GM18517 (cell line): ENCODE measurements around the gene WDR43.

ENCODE experiments used
- ATAC-seq: cut with Tn5 transposase; IDR thresholded peaks from one replicate; pipeline ENCODE4 v1.9.1; 2021; ENCODE audit warnings: mild to moderate bottlenecking, moderate library complexity; ENCODE audit not compliant: unreplicated experiment

WDR43 gene, protein sequence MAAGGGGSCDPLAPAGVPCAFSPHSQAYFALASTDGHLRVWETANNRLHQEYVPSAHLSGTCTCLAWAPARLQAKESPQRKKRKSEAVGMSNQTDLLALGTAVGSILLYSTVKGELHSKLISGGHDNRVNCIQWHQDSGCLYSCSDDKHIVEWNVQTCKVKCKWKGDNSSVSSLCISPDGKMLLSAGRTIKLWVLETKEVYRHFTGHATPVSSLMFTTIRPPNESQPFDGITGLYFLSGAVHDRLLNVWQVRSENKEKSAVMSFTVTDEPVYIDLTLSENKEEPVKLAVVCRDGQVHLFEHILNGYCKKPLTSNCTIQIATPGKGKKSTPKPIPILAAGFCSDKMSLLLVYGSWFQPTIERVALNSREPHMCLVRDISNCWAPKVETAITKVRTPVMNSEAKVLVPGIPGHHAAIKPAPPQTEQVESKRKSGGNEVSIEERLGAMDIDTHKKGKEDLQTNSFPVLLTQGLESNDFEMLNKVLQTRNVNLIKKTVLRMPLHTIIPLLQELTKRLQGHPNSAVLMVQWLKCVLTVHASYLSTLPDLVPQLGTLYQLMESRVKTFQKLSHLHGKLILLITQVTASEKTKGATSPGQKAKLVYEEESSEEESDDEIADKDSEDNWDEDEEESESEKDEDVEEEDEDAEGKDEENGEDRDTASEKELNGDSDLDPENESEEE

DNA sequence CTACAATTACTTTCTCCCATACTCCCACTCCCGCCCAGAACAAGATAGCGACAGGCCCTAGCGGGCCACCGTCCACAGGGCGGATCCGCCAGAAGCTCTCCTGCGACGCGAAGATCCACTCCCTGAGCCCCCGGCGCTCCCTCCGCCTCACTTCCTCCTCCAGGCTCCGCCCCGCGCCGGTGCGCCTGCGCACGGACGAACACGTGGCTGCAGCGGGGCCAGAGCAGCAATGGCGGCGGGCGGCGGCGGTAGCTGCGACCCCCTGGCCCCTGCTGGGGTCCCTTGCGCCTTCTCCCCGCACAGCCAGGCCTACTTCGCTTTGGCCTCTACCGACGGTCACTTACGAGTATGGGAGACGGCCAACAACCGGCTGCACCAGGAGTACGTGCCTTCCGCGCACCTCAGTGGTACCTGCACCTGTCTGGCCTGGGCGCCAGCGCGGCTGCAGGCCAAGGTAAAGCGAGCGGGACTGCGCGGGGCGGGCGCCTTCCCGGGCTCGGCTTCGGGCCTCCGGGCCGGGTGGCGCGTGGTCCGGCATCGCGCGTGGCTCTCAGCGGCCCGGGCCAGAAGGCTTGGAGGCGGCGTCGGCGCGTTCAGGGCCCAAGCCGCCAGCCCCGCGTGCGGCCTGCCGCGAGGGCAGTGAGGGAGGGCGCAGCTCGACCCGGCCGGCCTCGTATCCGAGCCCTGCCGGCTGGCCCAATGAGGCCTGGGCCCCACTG, at the start of gene WDR43:
WDR43 (plus strand) TSS at position 198 of the 719 bp plus-strand sequence; CDS start at position 230, 32 bp downstream.
- peak; percentile 90 for ATAC-seq

DNA sequence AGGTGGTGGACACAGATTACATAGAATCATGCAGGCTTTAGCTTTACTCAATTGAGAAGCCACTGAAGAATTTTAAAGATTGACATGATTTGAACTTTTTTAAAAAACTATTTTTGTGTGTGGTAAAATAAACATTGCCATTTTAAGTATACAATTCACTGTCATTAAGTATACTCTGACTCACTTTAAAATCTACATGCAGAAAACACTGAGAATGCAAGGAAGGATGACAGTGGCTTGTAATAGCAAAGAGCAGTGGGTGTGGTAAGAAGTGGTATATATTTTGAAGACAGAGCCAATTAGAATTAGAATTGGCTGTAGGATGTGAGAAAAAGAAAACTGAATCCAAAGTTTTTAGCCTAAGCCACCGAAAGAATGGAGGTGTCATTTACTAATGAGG, 39.3 kb upstream of the WDR43 start:
- ATAC-seq: no peak

DNA sequence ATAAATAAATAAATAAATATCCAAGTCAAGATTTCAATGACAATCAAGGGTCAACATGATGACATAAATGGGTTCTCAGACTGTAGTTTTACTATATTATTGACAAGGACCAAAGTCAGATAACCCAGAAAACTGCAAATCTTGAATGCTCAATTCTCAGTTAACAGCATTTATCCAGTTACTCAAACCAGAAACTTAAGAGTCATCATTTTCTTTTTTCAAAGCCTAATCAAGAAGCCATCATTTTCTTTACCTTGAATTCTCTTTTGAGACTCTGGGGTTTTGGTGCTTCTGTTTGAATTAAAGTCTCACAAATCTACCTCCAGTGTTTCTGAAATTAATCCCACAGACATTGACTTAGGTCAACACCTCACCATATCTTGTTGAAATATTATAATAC, 38.5 kb upstream of the WDR43 start:
- no peak for ATAC-seq

- no peak for ATAC-seq
These were observed 25.9 kb upstream of the WDR43 start for GRCh38 chr2:28868611-28869010.

DNA sequence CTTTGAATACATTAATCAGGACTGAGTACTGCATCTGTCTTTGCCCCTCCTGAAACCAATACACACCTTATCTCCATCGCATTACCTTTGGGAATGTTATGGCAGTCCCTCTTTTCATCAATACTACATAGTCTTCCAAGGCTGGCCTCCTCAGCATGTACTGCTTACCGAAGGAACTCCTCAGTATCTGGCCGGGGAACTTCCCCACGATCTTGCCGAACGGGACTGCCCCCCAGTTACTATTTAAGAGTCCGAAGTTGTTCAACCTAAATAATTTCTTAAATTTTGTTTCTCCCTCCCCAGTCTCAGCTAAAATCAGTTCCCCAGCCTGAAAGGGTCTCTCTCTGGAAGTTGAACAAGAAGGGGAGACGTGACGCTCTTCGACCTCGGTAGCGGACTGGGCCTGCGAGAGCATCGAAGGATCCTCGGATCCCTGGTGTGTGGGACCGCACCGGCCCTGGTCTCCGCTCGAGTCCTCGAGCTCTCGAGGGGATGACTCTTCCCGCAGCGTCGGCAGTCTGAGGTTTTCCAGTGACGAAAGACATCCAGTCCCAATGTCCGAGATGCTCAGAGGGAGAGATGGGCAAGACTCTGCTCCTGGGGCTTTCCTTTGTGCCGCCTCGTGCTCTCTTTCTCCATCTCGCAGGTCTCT, 24.8 kb upstream of the WDR43 start:
- peak; percentile 35 for ATAC-seq

- ATAC-seq: peak; percentile 89
These were observed 24.1 kb upstream of the WDR43 start, which contains the start of gene TRMT61B for GRCh38 chr2:28870146-28870891. Gene TRMT61B, minus strand, starts transcription at chr2:28870309. Its CDS starts 32 bp downstream, at chr2:28870277.

- no peak for ATAC-seq
These were observed 22.8 kb upstream of the WDR43 start for GRCh38 chr2:28871620-28872019.

GRCh38 chr2:28880193-28880592, 14.3 kb upstream of the WDR43 start:
- no peak for ATAC-seq

DNA sequence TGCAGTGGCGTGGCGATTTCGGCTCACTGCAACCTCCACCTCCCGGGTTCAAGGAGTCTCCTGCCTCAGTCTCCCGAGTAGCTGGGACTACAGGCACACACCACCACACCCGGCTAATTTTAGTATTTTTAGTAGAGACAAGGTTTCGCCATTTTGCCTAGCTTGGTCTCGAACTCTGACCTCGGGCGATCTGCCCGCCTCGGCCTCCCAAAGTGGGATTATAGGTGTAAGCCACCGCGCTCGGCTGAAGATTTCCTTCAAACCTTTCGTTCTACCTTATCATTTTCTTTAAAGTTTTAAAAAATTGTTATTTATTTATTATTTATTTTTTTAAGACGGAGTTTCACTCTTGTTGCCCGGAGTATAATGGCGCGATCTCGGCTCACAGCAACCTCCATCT, 979 bp upstream of the WDR43 start:
- no peak for ATAC-seq

GRCh38 chr2:28895189-28895893, 874 bp downstream of the WDR43 start:
- peak; percentile 19 for ATAC-seq

GRCh38 chr2:28896906-28897305, 2.4 kb downstream of the WDR43 start:
- ATAC-seq: no peak

- ATAC-seq: no peak
These were observed 3.6 kb downstream of the WDR43 start for GRCh38 chr2:28898048-28898447.

- no peak for ATAC-seq
These were observed 6.7 kb downstream of the WDR43 start for GRCh38 chr2:28901202-28901601.

DNA sequence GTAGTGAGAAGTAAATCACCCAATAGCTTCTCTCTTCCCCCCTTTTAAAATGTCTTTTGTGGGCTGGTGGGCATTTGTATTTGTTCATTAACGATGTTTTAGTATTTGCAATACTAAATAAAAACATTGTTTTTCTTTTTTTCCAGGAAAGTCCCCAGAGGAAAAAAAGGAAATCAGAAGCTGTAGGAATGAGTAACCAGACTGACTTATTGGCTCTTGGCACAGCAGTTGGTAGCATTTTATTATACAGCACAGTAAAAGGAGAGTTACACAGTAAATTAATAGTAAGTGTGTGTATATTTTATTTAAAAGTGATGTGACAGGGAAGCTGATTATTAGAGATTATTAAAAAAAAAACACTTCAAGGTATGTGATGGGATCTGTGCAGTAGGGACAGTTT, 7.4 kb downstream of the WDR43 start:
- ATAC-seq: no peak

DNA sequence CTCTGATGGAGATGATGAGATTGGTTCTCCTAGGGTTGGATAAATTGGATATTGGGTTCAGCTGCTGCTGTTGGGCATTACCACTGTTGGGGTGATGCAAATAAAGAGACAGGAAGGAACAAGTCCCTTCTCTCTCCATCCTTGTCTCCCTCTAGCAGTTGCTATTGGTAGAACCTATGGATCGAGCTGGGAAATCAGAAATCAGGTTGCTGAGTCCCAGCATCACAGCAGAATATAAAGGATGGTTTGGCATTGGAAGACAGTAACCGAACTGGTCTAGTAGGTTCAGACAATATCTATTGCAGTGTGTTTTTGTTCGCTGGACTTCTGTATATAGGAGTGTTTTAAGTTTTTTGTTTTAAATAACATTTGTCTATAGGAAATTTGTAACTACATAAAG, 8.1 kb downstream of the WDR43 start:
- no peak for ATAC-seq

DNA sequence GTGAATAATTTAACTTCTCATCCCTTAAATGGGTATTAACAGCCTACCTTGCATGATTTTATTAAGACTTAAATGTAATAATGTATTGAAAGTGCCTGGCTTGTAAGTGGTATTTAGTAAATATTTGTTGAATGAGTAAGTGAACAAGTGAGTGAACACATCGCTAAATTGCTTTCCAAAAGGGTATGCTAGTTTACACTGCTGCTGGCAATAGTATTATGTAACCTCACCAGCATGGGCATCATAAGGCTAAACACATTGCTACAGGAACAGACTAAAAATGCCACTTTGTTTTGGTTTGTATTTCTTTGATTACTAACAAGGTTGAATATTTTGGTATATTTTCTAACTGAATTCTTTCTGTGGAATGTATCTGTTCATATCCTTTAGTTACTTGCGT, 9.8 kb downstream of the WDR43 start:
- ATAC-seq: no peak

DNA sequence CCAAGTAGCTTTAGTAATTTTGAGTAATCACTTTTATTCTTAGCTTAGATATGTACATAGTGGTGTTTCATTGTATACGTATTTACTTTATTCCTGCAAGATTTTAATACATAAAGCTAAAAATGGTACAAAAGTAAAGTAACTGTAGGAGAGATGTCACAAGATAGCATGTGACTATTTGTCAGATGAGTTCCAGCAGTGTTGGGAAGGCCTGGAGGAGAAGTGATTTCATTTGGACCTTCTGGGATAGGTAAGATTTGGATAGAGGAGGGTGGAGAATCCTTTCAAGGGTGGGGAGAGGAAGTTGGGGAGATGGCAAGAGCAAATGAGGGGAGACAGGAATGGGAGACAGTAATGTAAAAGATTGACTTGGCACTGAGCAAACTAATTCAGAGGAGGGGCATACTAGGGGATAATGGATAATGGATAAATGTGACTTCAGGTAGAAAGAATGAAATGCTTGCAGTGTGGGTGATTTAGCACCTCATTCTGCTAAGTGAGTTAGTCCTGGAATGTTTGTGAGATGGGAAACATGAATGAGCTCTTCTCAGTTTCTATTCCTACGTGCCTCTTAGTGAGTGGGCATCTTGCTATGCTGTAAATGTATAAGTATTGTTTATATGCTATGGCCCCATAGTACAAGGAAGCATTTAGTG, 10.5 kb downstream of the WDR43 start:
- ATAC-seq: no peak

DNA sequence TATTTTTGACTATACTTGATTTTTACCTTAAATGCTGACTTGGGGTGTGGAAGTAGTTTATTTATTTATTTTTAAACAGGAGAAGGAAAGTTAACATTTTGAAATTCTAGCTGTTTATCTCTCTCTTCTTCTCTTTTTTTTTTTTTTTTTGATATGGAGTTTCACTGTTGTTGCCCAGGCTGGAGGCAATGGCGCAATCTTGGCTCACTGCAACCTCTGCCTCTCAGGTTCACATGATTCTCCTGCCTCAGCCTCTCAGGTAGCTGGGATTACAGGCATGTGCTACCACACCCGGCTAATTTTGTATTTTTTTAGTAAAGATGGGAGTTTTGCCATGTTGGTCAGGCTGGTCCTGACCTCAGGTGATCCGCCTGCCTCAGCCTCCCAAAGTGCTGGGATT, 11.1 kb downstream of the WDR43 start:
- ATAC-seq: no peak

GRCh38 chr2:28906376-28906775, 11.9 kb downstream of the WDR43 start:
- ATAC-seq: no peak
